Lower lobe of right lung (tissue), 2 donors: ENCODE measurements around the gene KDR. TPM values are rescaled to one million over a fixed set of nuclear protein-coding genes. Genes with fewer than 3 reads are reported as not detected.

Experiments
- ATAC-seq, 2 donors: fragments of 200-7000 bp; cut with Tn5 transposase; one replicate each; pipeline ENCODE4 v1.9.1; 2020 to 2022; ENCODE audit warnings: mild to moderate bottlenecking in 2 of 2, moderate library complexity in 2 of 2
- DNase-seq: peaks from one replicate; pipeline ENCODE4 v3.0.0-alpha.2; 2020
- H3K27ac ChIP-seq: fragments of 200-600 bp; one replicate; pipeline ENCODE4 v1.8.0; 2022
- H3K27me3 ChIP-seq: fragments of 200-600 bp; one replicate; pipeline ENCODE4 v1.8.0; 2022; ENCODE audit warnings: low read depth
- H3K36me3 ChIP-seq: fragments of 200-600 bp; one replicate; pipeline ENCODE4 v1.8.0; 2022; ENCODE audit warnings: mild to moderate bottlenecking
- H3K4me1 ChIP-seq: fragments of 200-600 bp; one replicate; pipeline ENCODE4 v1.8.0; 2022
- H3K4me3 ChIP-seq: fragments of 200-600 bp; one replicate; pipeline ENCODE4 v1.8.0; 2022; ENCODE audit warnings: mild to moderate bottlenecking
- H3K9me3 ChIP-seq: fragments of 200-600 bp; one replicate; pipeline ENCODE4 v1.8.0; 2022
- CTCF ChIP-seq: fragments of 200-600 bp; IDR thresholded peaks from one replicate; pipeline ENCODE4 v1.8.0; 2022; ENCODE audit warnings: antibody characterized with exemption, mild to moderate bottlenecking
- intact Hi-C: fragments of 100-400 bp; cut with DNase I; formaldehyde crosslinking; loops from one replicate; pipeline ENCODE4 v1.11.0; 2022
- total RNA-seq: library from RNA; stranded (reverse); fragmentation: NEBNext Ultra II Directional; extraction: Animal tissue kit (Norgen Biotek cat#: 25700); gene quantifications from one replicate; pipeline ENCODE4 v1.2.1, GENCODE V29; 2021
- donor health status: DM: no; HTN: yes; CAD: no; lungs with severe emphysema.

Gene KDR
- total RNA-seq, 1 donor from 2014 or later, result 55.8 TPM

GRCh38 chr4:55124322-55125076 lies 896 bp downstream of the KDR start:
- H3K27ac ChIP-seq, result peak overlapping the region; percentile 74
- TF ChIP-seq CTCF, result no peak
- intact Hi-C loops, result no loop called here
- no peaks in the 10 kb centered on the region for H3K9me3 ChIP-seq
- H3K4me3 ChIP-seq, result peak overlapping the region; percentile 69
- peaks cover 18% of the 10 kb centered on the region for H3K4me1 ChIP-seq
- H3K36me3 ChIP-seq, result no peaks in the 10 kb centered on the region
- DNase-seq (no peak), ATAC-seq (peak; percentile 57 to 65)
- peaks cover 18% of the 10 kb centered on the region for H3K27me3 ChIP-seq

- TF ChIP-seq CTCF, result no peak
- ATAC-seq (no peak), DNase-seq (no peak)
- peak overlapping the region; percentile 74 for H3K27ac ChIP-seq
- H3K9me3 ChIP-seq, result no peaks in the 10 kb centered on the region
- H3K4me3 ChIP-seq, result peak overlapping the region; percentile 69
- H3K4me1 ChIP-seq, result peaks cover 18% of the 10 kb centered on the region
- H3K27me3 ChIP-seq, result peaks cover 18% of the 10 kb centered on the region
- intact Hi-C loops, result no loop called here
- H3K36me3 ChIP-seq, result no peaks in the 10 kb centered on the region
Observed at GRCh38 chr4:55123791-55124190, 1.6 kb downstream of the KDR start.

- no peaks in the 10 kb centered on the region for H3K9me3 ChIP-seq
- peak overlapping the region; percentile 69 for H3K4me3 ChIP-seq
- intact Hi-C loops, result no loop called here
- peaks cover 18% of the 10 kb centered on the region for H3K27me3 ChIP-seq
- H3K27ac ChIP-seq, result no peak overlapping the region
- no peak for TF ChIP-seq CTCF
- peaks cover 18% of the 10 kb centered on the region for H3K4me1 ChIP-seq
- ATAC-seq, result no peak
- no peaks in the 10 kb centered on the region for H3K36me3 ChIP-seq
- DNase-seq, result no peak
Observed at GRCh38 chr4:55122235-55122634, 3.2 kb downstream of the KDR start.

- intact Hi-C loops, result no loop called here
- DNase-seq (no peak), ATAC-seq (no peak)
- H3K27me3 ChIP-seq, result peaks cover 18% of the 10 kb centered on the region
- no peak overlapping the region for H3K27ac ChIP-seq
- H3K4me3 ChIP-seq, result peak overlapping the region; percentile 69
- peaks cover 16% of the 10 kb centered on the region for H3K4me1 ChIP-seq
- TF ChIP-seq CTCF, result no peak
- no peaks in the 10 kb centered on the region for H3K9me3 ChIP-seq
- no peaks in the 10 kb centered on the region for H3K36me3 ChIP-seq
Observed at GRCh38 chr4:55121246-55121645, 4.1 kb downstream of the KDR start.

GRCh38 chr4:55118397-55118796 lies 7.0 kb downstream of the KDR start:
- H3K9me3 ChIP-seq, result no peaks in the 10 kb centered on the region
- intact Hi-C loops, result no loop called here
- no peak for TF ChIP-seq CTCF
- no peaks in the 10 kb centered on the region for H3K4me1 ChIP-seq
- ATAC-seq (no peak), DNase-seq (no peak)
- H3K4me3 ChIP-seq, result no peak overlapping the region
- no peaks in the 10 kb centered on the region for H3K27me3 ChIP-seq
- H3K27ac ChIP-seq, result no peak overlapping the region
- H3K36me3 ChIP-seq, result peaks cover 15% of the 10 kb centered on the region
